Measurements from ENCODE around the gene CHKA.

The CHKA gene

GRCh38 chr11:68050371-68050841 lies 70.8 kb downstream of the CHKA start:
- no peak overlapping the region for H2AFZ ChIP-seq (ENCODE audit: low read depth)
- no peak overlapping the region for H3K4me3 ChIP-seq (IDR thresholded peaks at IDR 0.05; ENCODE audit: insufficient read depth, low read depth, low read length)
- no peaks in the 10 kb centered on the region for H3K79me2 ChIP-seq (ENCODE audit: insufficient read depth, low read depth)
- H3K27ac ChIP-seq: no peak overlapping the region
- H3K9ac ChIP-seq: no peak overlapping the region
- H3K4me2 ChIP-seq: no peak overlapping the region
- TF ChIP-seq CTCF (conservative IDR thresholded peaks at IDR 0.05; ENCODE audit: low read depth, low read length): no peak
- H3K36me3 ChIP-seq (ENCODE audit: insufficient read depth): no peaks in the 10 kb centered on the region
- no peaks in the 10 kb centered on the region for H4K20me1 ChIP-seq (ENCODE audit: insufficient read depth)
- no peaks in the 10 kb centered on the region for H3K4me1 ChIP-seq (ENCODE audit: low read depth, poor library complexity, severe bottlenecking)
- H3K27me3 ChIP-seq (ENCODE audit: insufficient read depth, low read depth): no peaks in the 10 kb centered on the region

- Histone ChIP-seq H2AFZ (ENCODE audit: low read depth) (no peak overlapping the region), H3K9ac (no peak overlapping the region), H3K36me3 (ENCODE audit: insufficient read depth) (no peaks in the 10 kb centered on the region), H3K4me1 (ENCODE audit: low read depth, poor library complexity, severe bottlenecking) (no peaks in the 10 kb centered on the region), H3K79me2 (ENCODE audit: insufficient read depth, low read depth) (no peaks in the 10 kb centered on the region), H3K27ac (no peak overlapping the region), H4K20me1 (ENCODE audit: insufficient read depth) (no peaks in the 10 kb centered on the region), H3K4me3 (IDR thresholded peaks at IDR 0.05; ENCODE audit: insufficient read depth, low read depth, low read length) (no peak overlapping the region), H3K4me2 (no peak overlapping the region), H3K27me3 (ENCODE audit: insufficient read depth, low read depth) (no peaks in the 10 kb centered on the region)
- TF ChIP-seq CTCF (conservative IDR thresholded peaks at IDR 0.05; ENCODE audit: low read depth, low read length): no peak
These were observed 71.4 kb downstream of the CHKA start for GRCh38 chr11:68049509-68050370.

GRCh38 chr11:68048681-68049508 lies 72.3 kb downstream of the CHKA start:
- H3K9ac ChIP-seq: no peak overlapping the region

More at GRCh38 chr11:68048681-68049508, 72.3 kb downstream of the CHKA start:
- Histone ChIP-seq H3K4me1 (ENCODE audit: low read depth, poor library complexity, severe bottlenecking) (no peaks in the 10 kb centered on the region), H3K27me3 (ENCODE audit: insufficient read depth, low read depth) (no peaks in the 10 kb centered on the region), H3K79me2 (ENCODE audit: insufficient read depth, low read depth) (no peaks in the 10 kb centered on the region), H3K4me3 (IDR thresholded peaks at IDR 0.05; ENCODE audit: insufficient read depth, low read depth, low read length) (no peak overlapping the region), H2AFZ (ENCODE audit: low read depth) (no peak overlapping the region), H3K27ac (no peak overlapping the region), H4K20me1 (ENCODE audit: insufficient read depth) (no peaks in the 10 kb centered on the region), H3K4me2 (no peak overlapping the region), H3K36me3 (ENCODE audit: insufficient read depth) (no peaks in the 10 kb centered on the region)
- TF ChIP-seq CTCF (conservative IDR thresholded peaks at IDR 0.05; ENCODE audit: low read depth, low read length): no peak
